IMR-90 (cell line): ENCODE measurements around the gene KCNJ3. TPM values are rescaled to one million over a fixed set of nuclear protein-coding genes. Genes with fewer than 3 reads are reported as not detected.

ENCODE experiments used
- ATAC-seq: fragments of 200-7000 bp; cut with Tn5 transposase; 2 replicates; pipeline ENCODE4 v1.9.1; 2020; ENCODE audit warnings: low read depth, mild to moderate bottlenecking, moderate library complexity
- BruUV-seq: library from RNA; stranded (reverse); fragments of 400-500 nt; replicated peaks from 2 replicates; lab custom pipeline; 2021; lab: Mats Ljungman, UMichigan
- CTCF ChIA-PET: fragments of 300-600 bp; formaldehyde crosslinking; extraction: SDS; loops from one replicate; lab custom pipeline; 2021; ENCODE audit warnings: antibody characterized with exemption; lab: Yijun Ruan, JAX
- POLR2A ChIA-PET: fragments of 300-600 bp; sonication (Branson Sonifier 250); formaldehyde crosslinking; loops from one replicate; lab custom pipeline; 2022; ENCODE audit warnings: antibody characterized with exemption; ENCODE audit not compliant: unreplicated experiment; lab: Charles Lee
- DNase-seq: peaks from one replicate; pipeline ENCODE4 v3.0.0; 2013
- H2AFZ ChIP-seq: replicated peaks from 2 replicates; pipeline ENCODE3; 2013; ENCODE audit warnings: low read length, mild to moderate bottlenecking; ENCODE audit not compliant: poor library complexity
- H2AK5ac ChIP-seq: 2 replicates; pipeline ENCODE4 v1.6.1; 2013; ENCODE audit warnings: low read depth, low read length, inconsistent platforms
- H2AK9ac ChIP-seq: replicated peaks from 2 replicates; pipeline ENCODE3; 2013; ENCODE audit warnings: mild to moderate bottlenecking, low read depth, low read length, moderate library complexity; ENCODE audit not compliant: poor library complexity
- H2BK120ac ChIP-seq: 2 replicates; pipeline ENCODE4 v1.6.1; 2013; ENCODE audit warnings: low read depth, low read length, inconsistent platforms
- H2BK15ac ChIP-seq: 3 replicates; pipeline ENCODE4 v1.6.1; 2013; ENCODE audit warnings: low read depth, low read length, inconsistent platforms
- H2BK20ac ChIP-seq: 2 replicates; pipeline ENCODE4 v1.6.1; 2013; ENCODE audit warnings: low read depth, mild to moderate bottlenecking, inconsistent platforms, low read length, moderate library complexity
- H2BK5ac ChIP-seq: 2 replicates; pipeline ENCODE4 v1.6.1; 2013; ENCODE audit warnings: mild to moderate bottlenecking, low read depth, low read length, inconsistent platforms; ENCODE audit not compliant: poor library complexity, severe bottlenecking
- H3K14ac ChIP-seq: replicated peaks from 2 replicates; pipeline ENCODE4 v1.6.1; 2013; ENCODE audit warnings: low read depth, low read length, inconsistent platforms
- H3K18ac ChIP-seq: 2 replicates; pipeline ENCODE4 v1.6.1; 2013; ENCODE audit warnings: low read depth, low read length, control low read depth
- H3K23ac ChIP-seq: 2 replicates; pipeline ENCODE4 v1.6.1; 2013; ENCODE audit warnings: low read depth, low read length, inconsistent platforms
- H3K27ac ChIP-seq: 2 replicates; pipeline ENCODE4 v1.5.1; 2013; ENCODE audit warnings: mild to moderate bottlenecking, control low read depth, low read length; ENCODE audit not compliant: insufficient read depth
- H3K27me3 ChIP-seq: 2 replicates; pipeline ENCODE4 v1.6.1; 2013; ENCODE audit warnings: low read length; ENCODE audit not compliant: control insufficient read depth, insufficient read depth
- H3K36me3 ChIP-seq: 2 replicates; pipeline ENCODE4 v1.6.1; 2013; ENCODE audit warnings: low read length, mixed read lengths; ENCODE audit not compliant: control insufficient read depth, insufficient read depth
- H3K4ac ChIP-seq: 2 replicates; pipeline ENCODE4 v1.6.1; 2013; ENCODE audit warnings: low read depth, low read length, inconsistent platforms
- H3K4me1 ChIP-seq: 2 replicates; pipeline ENCODE4 v1.6.1; 2013; ENCODE audit warnings: low read length, mixed read lengths; ENCODE audit not compliant: control insufficient read depth, insufficient read depth
- H3K4me2 ChIP-seq: 2 replicates; pipeline ENCODE4 v1.6.1; 2013; ENCODE audit warnings: low read depth, mild to moderate bottlenecking, control low read depth, low read length, moderate library complexity
- H3K4me3 ChIP-seq: 2 replicates; pipeline ENCODE4 v1.5.1; 2013; ENCODE audit warnings: low read depth, mild to moderate bottlenecking, control low read depth, low read length, moderate library complexity; ENCODE audit not compliant: insufficient read depth
- H3K56ac ChIP-seq: 2 replicates; pipeline ENCODE4 v1.6.1; 2013; ENCODE audit warnings: low read length, inconsistent platforms; ENCODE audit not compliant: insufficient read depth; ENCODE audit errors: extremely low read depth
- H3K79me1 ChIP-seq, 2 experiments: 2 replicates each; pipeline ENCODE4 v1.6.1; 2013; ENCODE audit warnings: low read length in 2 of 2, inconsistent platforms in 1 of 2, low read depth in 1 of 2
- H3K9ac ChIP-seq: 2 replicates; pipeline ENCODE4 v1.6.1; 2013; ENCODE audit warnings: low read depth, low read length, control low read depth
- H3K9me1 ChIP-seq: 2 replicates; pipeline ENCODE4 v1.6.1; 2013; ENCODE audit warnings: low read length, inconsistent platforms; ENCODE audit not compliant: insufficient read depth
- H3K9me3 ChIP-seq: 2 replicates; pipeline ENCODE4 v1.6.1; 2013; ENCODE audit warnings: low read length; ENCODE audit not compliant: control insufficient read depth, insufficient read depth
- H4K20me1 ChIP-seq: 2 replicates; pipeline ENCODE4 v1.6.1; 2013; ENCODE audit warnings: low read length, inconsistent platforms; ENCODE audit not compliant: insufficient read depth
- H4K5ac ChIP-seq: 2 replicates; pipeline ENCODE4 v1.6.1; 2013; ENCODE audit warnings: mild to moderate bottlenecking, low read depth, low read length, control low read depth
- H4K8ac ChIP-seq, 2 experiments: 2 replicates each; pipeline ENCODE4 v1.6.1; 2013; ENCODE audit warnings: low read depth in 2 of 2, low read length in 2 of 2, control low read depth in 1 of 2, inconsistent platforms in 1 of 2
- H4K91ac ChIP-seq: 2 replicates; pipeline ENCODE4 v1.6.1; 2013; ENCODE audit warnings: low read depth, low read length, inconsistent platforms; ENCODE audit not compliant: insufficient read depth
- BHLHE40 ChIP-seq: fragments of 150-350 bp; IDR thresholded peaks from 2 replicates; pipeline ENCODE4 v1.6.1; 2016; ENCODE audit warnings: mild to moderate bottlenecking, low read depth, low read length
- POLR2A ChIP-seq: IDR thresholded peaks from 2 replicates; pipeline ENCODE4 v1.6.1; 2012; ENCODE audit warnings: mild to moderate bottlenecking, low read depth, low read length
- WGBS, 2 experiments: methylation state at CpG; one replicate each; pipeline versions ENCODE4 v1.1.5 to v1.1.7; 2013; ENCODE audit warnings: missing lambda C conversion rate in 2 of 2; ENCODE audit not compliant: insufficient read length in 1 of 2; ENCODE audit errors: extremely low coverage in 2 of 2; 5-methylcytosine and 5-hydroxymethylcytosine counted together
- dilution Hi-C: fragments of 300-500 bp; cut with HindIII; formaldehyde crosslinking; loops from one replicate; pipeline ENCODE4 v1.14.3; 2018; ENCODE audit warnings: low sequenced_read_pairs; ENCODE audit not compliant: unreplicated experiment
- in situ Hi-C: fragments of 300-500 bp; cut with MboI; formaldehyde crosslinking; loops from 3 replicates; pipeline ENCODE4 v1.14.3; 2019; ENCODE audit warnings: low sequenced_read_pairs, inconsistent platforms, mixed read lengths
- intact Hi-C: fragments of 100-400 bp; cut with micrococcal nuclease; formaldehyde crosslinking; loops from 2 replicates; pipeline ENCODE4 v1.10.0; 2022
- polyA plus RNA-seq, 3 experiments: library from polyadenylated mRNA; depleted of rRNA; stranded (reverse); fragments of >200 nt; gene quantifications; 2 replicates each; pipeline ENCODE4 v1.2.3, GENCODE V29; 2012; ENCODE audit warnings: low replicate concordance in 1 of 3
- total RNA-seq: library from RNA; depleted of rRNA; stranded (reverse); fragments of >200 nt; gene quantifications from 2 replicates; pipeline ENCODE4 v1.2.3, GENCODE V29; 2012

KCNJ3 gene
- total and polyA plus RNA-seq, 2 of the 4 experiments (the other 2 are of a cell fraction): not detected

DNA sequence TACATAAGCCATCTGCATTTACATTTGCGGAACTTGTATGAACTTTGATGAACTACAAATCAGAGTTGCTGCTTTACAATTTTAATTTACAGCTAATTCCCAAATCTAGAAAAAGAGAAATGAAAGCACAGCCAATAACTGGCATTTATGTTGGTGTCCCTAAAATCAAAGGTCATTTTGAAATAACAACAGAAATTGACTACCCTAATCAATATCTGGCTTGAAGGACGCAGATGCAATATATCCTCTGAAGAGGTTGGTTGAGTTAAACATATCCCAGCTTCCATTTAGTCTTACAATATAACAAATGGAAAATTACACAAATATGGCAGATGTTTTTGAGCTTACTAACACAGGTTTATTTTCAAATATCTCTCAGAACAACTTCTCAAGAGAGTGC lies 177.5 kb downstream of the KCNJ3 start:
- DNase-seq (no peak), ATAC-seq (no peak)
- H3K4me3 ChIP-seq: no peak overlapping the region
- H2AK9ac ChIP-seq: no peak overlapping the region
- H3K56ac ChIP-seq: no peak overlapping the region
- no peak overlapping the region for H4K5ac ChIP-seq
- H3K4me2 ChIP-seq: no peak overlapping the region
- H3K23ac ChIP-seq: no peak overlapping the region
- H4K20me1 ChIP-seq: no peaks in the 10 kb centered on the region
- H3K9me1 ChIP-seq: no peaks in the 10 kb centered on the region
- ChIA-PET CTCF (no interaction called here), POLR2A (no interaction called here)
- H2BK15ac ChIP-seq: no peak overlapping the region
- no peak for TF ChIP-seq POLR2A
- TF ChIP-seq BHLHE40: no peak
- in situ Hi-C loops (no loop called here), intact Hi-C loops (no loop called here), dilution Hi-C loops (no loop called here)
- no peak overlapping the region for H4K91ac ChIP-seq
- H2BK120ac ChIP-seq: no peak overlapping the region
- H4K8ac ChIP-seq: no peak overlapping the region
- no TSS peak for BruUV-seq
- no CpG with 5 or more reads among the region's 2 CpGs for WGBS, 2 experiments
- peaks cover 3% of the 10 kb centered on the region; the same call in 1 of the 2 replicates for H3K9me3 ChIP-seq
- H3K36me3 ChIP-seq: no peaks in the 10 kb centered on the region
- no peak overlapping the region for H3K18ac ChIP-seq
- no peak overlapping the region for H2BK5ac ChIP-seq
- H3K14ac ChIP-seq: no peak overlapping the region
- H3K27ac ChIP-seq: no peak overlapping the region
- H3K4me1 ChIP-seq: no peaks in the 10 kb centered on the region
- no peak overlapping the region for H2AFZ ChIP-seq
- H3K4ac ChIP-seq: no peak overlapping the region
- no peak overlapping the region for H3K9ac ChIP-seq
- no peak overlapping the region for H2BK20ac ChIP-seq
- H3K79me1 ChIP-seq: no peaks in the 10 kb centered on the region
- H2AK5ac ChIP-seq: no peak overlapping the region
- H3K27me3 ChIP-seq: no peaks in the 10 kb centered on the region
